ENCODE measurements around the gene AMBP.

The AMBP gene

GRCh38 chr9:114035221-114035844 is 42.8 kb downstream of the AMBP start:
- peaks cover 5 to 11% of the 10 kb centered on the region in 2 donors for H3K36me3 ChIP-seq (ENCODE audit: control insufficient read depth in 2 of 2, insufficient read depth in 2 of 2, low read length in 2 of 2)
- no peak overlapping the region for H3K27ac ChIP-seq (ENCODE audit: low read length)
- no peaks in the 10 kb centered on the region for H3K27me3 ChIP-seq (ENCODE audit: control insufficient read depth in 1 of 2, insufficient read depth in 2 of 2, low read length in 2 of 2)
- no peak overlapping the region for H3K9ac ChIP-seq (ENCODE audit: low read length in 2 of 2)
- no peaks in the 10 kb centered on the region for H3K9me3 ChIP-seq (ENCODE audit: control insufficient read depth in 2 of 2, low read length in 2 of 2)
- no peaks in the 10 kb centered on the region for H3K4me1 ChIP-seq (ENCODE audit: control insufficient read depth, insufficient read depth, low read length)
- no peak overlapping the region for H3K4me3 ChIP-seq (ENCODE audit: low read length in 2 of 2)

- H3K9ac ChIP-seq (ENCODE audit: low read length in 2 of 2): no peak overlapping the region
- H3K4me3 ChIP-seq (ENCODE audit: low read length in 2 of 2): no peak overlapping the region
- no peaks in the 10 kb centered on the region for H3K4me1 ChIP-seq (ENCODE audit: control insufficient read depth, insufficient read depth, low read length)
- H3K27me3 ChIP-seq (ENCODE audit: control insufficient read depth in 1 of 2, insufficient read depth in 2 of 2, low read length in 2 of 2): no peaks in the 10 kb centered on the region
- H3K9me3 ChIP-seq (ENCODE audit: control insufficient read depth in 2 of 2, low read length in 2 of 2): no peaks in the 10 kb centered on the region
- H3K36me3 ChIP-seq (ENCODE audit: control insufficient read depth in 2 of 2, insufficient read depth in 2 of 2, low read length in 2 of 2): peaks cover 5 to 11% of the 10 kb centered on the region in 2 donors
- no peak overlapping the region for H3K27ac ChIP-seq (ENCODE audit: low read length)
Measured at GRCh38 chr9:114034661-114035062, 43.4 kb downstream of the AMBP start.

- H3K27me3 ChIP-seq (ENCODE audit: control insufficient read depth in 1 of 2, insufficient read depth in 2 of 2, low read length in 2 of 2): no peaks in the 10 kb centered on the region
- H3K4me1 ChIP-seq (ENCODE audit: control insufficient read depth, insufficient read depth, low read length): no peaks in the 10 kb centered on the region
- no peaks in the 10 kb centered on the region for H3K9me3 ChIP-seq (ENCODE audit: control insufficient read depth in 2 of 2, low read length in 2 of 2)
- H3K27ac ChIP-seq (ENCODE audit: low read length): no peak overlapping the region
- no peak overlapping the region for H3K9ac ChIP-seq (ENCODE audit: low read length in 2 of 2)
- peaks cover 5 to 11% of the 10 kb centered on the region in 2 donors for H3K36me3 ChIP-seq (ENCODE audit: control insufficient read depth in 2 of 2, insufficient read depth in 2 of 2, low read length in 2 of 2)
- H3K4me3 ChIP-seq (ENCODE audit: low read length in 2 of 2): no peak overlapping the region
Measured at GRCh38 chr9:114034196-114034595, 43.9 kb downstream of the AMBP start.

- no peak overlapping the region for H3K9ac ChIP-seq (ENCODE audit: low read length in 2 of 2)
- no peaks in the 10 kb centered on the region for H3K9me3 ChIP-seq (ENCODE audit: control insufficient read depth in 2 of 2, low read length in 2 of 2)
- no peak overlapping the region for H3K27ac ChIP-seq (ENCODE audit: low read length)
- no peak overlapping the region for H3K4me3 ChIP-seq (ENCODE audit: low read length in 2 of 2)
- H3K27me3 ChIP-seq (ENCODE audit: control insufficient read depth in 1 of 2, insufficient read depth in 2 of 2, low read length in 2 of 2): no peaks in the 10 kb centered on the region
- peaks cover 5 to 7% of the 10 kb centered on the region in 2 donors for H3K36me3 ChIP-seq (ENCODE audit: control insufficient read depth in 2 of 2, insufficient read depth in 2 of 2, low read length in 2 of 2)
- no peaks in the 10 kb centered on the region for H3K4me1 ChIP-seq (ENCODE audit: control insufficient read depth, insufficient read depth, low read length)
Measured at GRCh38 chr9:114033397-114034103, 44.5 kb downstream of the AMBP start.

GRCh38 chr9:114031948-114032840 is 45.9 kb downstream of the AMBP start:
- peaks cover 5 to 7% of the 10 kb centered on the region in 2 donors for H3K36me3 ChIP-seq (ENCODE audit: control insufficient read depth in 2 of 2, insufficient read depth in 2 of 2, low read length in 2 of 2)

GRCh38 chr9:114031037-114031630 is 47.0 kb downstream of the AMBP start:
- H3K9me3 ChIP-seq (ENCODE audit: control insufficient read depth in 2 of 2, low read length in 2 of 2): no peaks in the 10 kb centered on the region
- no peak overlapping the region for H3K27ac ChIP-seq (ENCODE audit: low read length)
- H3K27me3 ChIP-seq (ENCODE audit: control insufficient read depth in 1 of 2, insufficient read depth in 2 of 2, low read length in 2 of 2): no peaks in the 10 kb centered on the region
- H3K4me1 ChIP-seq (ENCODE audit: control insufficient read depth, insufficient read depth, low read length): no peaks in the 10 kb centered on the region
- no peak overlapping the region for H3K4me3 ChIP-seq (ENCODE audit: low read length in 2 of 2)
- H3K9ac ChIP-seq (ENCODE audit: low read length in 2 of 2): no peak overlapping the region
- peaks cover 0 to 7% of the 10 kb centered on the region in 2 donors for H3K36me3 ChIP-seq (ENCODE audit: control insufficient read depth in 2 of 2, insufficient read depth in 2 of 2, low read length in 2 of 2)

More at GRCh38 chr9:114031948-114032840, 45.9 kb downstream of the AMBP start:
- no peak overlapping the region for H3K9ac ChIP-seq (ENCODE audit: low read length in 2 of 2)
- no peaks in the 10 kb centered on the region for H3K4me1 ChIP-seq (ENCODE audit: control insufficient read depth, insufficient read depth, low read length)
- H3K4me3 ChIP-seq (ENCODE audit: low read length in 2 of 2): no peak overlapping the region
- no peak overlapping the region for H3K27ac ChIP-seq (ENCODE audit: low read length)
- no peaks in the 10 kb centered on the region for H3K9me3 ChIP-seq (ENCODE audit: control insufficient read depth in 2 of 2, low read length in 2 of 2)
- no peaks in the 10 kb centered on the region for H3K27me3 ChIP-seq (ENCODE audit: control insufficient read depth in 1 of 2, insufficient read depth in 2 of 2, low read length in 2 of 2)

GRCh38 chr9:114030364-114030763 is 47.7 kb downstream of the AMBP start:
- H3K36me3 ChIP-seq (ENCODE audit: control insufficient read depth in 2 of 2, insufficient read depth in 2 of 2, low read length in 2 of 2): peaks cover 0 to 3% of the 10 kb centered on the region in 2 donors
- H3K4me1 ChIP-seq (ENCODE audit: control insufficient read depth, insufficient read depth, low read length): no peaks in the 10 kb centered on the region
- no peak overlapping the region for H3K9ac ChIP-seq (ENCODE audit: low read length in 2 of 2)
- no peak overlapping the region for H3K4me3 ChIP-seq (ENCODE audit: low read length in 2 of 2)
- no peaks in the 10 kb centered on the region for H3K27me3 ChIP-seq (ENCODE audit: control insufficient read depth in 1 of 2, insufficient read depth in 2 of 2, low read length in 2 of 2)
- no peak overlapping the region for H3K27ac ChIP-seq (ENCODE audit: low read length)
- H3K9me3 ChIP-seq (ENCODE audit: control insufficient read depth in 2 of 2, low read length in 2 of 2): no peaks in the 10 kb centered on the region

- H3K27me3 ChIP-seq (ENCODE audit: control insufficient read depth in 1 of 2, insufficient read depth in 2 of 2, low read length in 2 of 2): no peaks in the 10 kb centered on the region
- H3K9ac ChIP-seq (ENCODE audit: low read length in 2 of 2): no peak overlapping the region
- H3K4me1 ChIP-seq (ENCODE audit: control insufficient read depth, insufficient read depth, low read length): no peaks in the 10 kb centered on the region
- no peaks in the 10 kb centered on the region for H3K9me3 ChIP-seq (ENCODE audit: control insufficient read depth in 2 of 2, low read length in 2 of 2)
- H3K36me3 ChIP-seq (ENCODE audit: control insufficient read depth in 2 of 2, insufficient read depth in 2 of 2, low read length in 2 of 2): peaks cover 0 to 3% of the 10 kb centered on the region in 2 donors
- no peak overlapping the region for H3K27ac ChIP-seq (ENCODE audit: low read length)
- H3K4me3 ChIP-seq (ENCODE audit: low read length in 2 of 2): no peak overlapping the region
Measured at GRCh38 chr9:114029311-114030170, 48.6 kb downstream of the AMBP start.

GRCh38 chr9:114028646-114029045 is 49.5 kb downstream of the AMBP start:
- Histone ChIP-seq H3K36me3 (ENCODE audit: control insufficient read depth in 2 of 2, insufficient read depth in 2 of 2, low read length in 2 of 2) (peaks cover 0 to 3% of the 10 kb centered on the region in 2 donors), H3K4me1 (ENCODE audit: control insufficient read depth, insufficient read depth, low read length) (no peaks in the 10 kb centered on the region), H3K9me3 (ENCODE audit: control insufficient read depth in 2 of 2, low read length in 2 of 2) (peaks cover 0 to 3% of the 10 kb centered on the region in 2 donors), H3K9ac (ENCODE audit: low read length in 2 of 2) (no peak overlapping the region), H3K4me3 (ENCODE audit: low read length in 2 of 2) (no peak overlapping the region), H3K27ac (ENCODE audit: low read length) (no peak overlapping the region), H3K27me3 (ENCODE audit: control insufficient read depth in 1 of 2, insufficient read depth in 2 of 2, low read length in 2 of 2) (no peaks in the 10 kb centered on the region)

Measured in stomach smooth muscle (tissue), 2 donors.